HL-60/S4 treated with retinoic acid at 250 ng/mL for 4 days and 3 days (cell line): ENCODE results near the gene CANX.

Experiments
- in situ Hi-C: fragments of 300-500 bp; cut with MboI; formaldehyde crosslinking; loops from 2 replicates; pipeline ENCODE4 v1.7.0; 2022; ENCODE audit warnings: low sequenced_read_pairs

CANX gene

GRCh38 chr5:179773686-179774040 is 74.9 kb downstream of the CANX start:
- in situ Hi-C loops: no loop called here

DNA sequence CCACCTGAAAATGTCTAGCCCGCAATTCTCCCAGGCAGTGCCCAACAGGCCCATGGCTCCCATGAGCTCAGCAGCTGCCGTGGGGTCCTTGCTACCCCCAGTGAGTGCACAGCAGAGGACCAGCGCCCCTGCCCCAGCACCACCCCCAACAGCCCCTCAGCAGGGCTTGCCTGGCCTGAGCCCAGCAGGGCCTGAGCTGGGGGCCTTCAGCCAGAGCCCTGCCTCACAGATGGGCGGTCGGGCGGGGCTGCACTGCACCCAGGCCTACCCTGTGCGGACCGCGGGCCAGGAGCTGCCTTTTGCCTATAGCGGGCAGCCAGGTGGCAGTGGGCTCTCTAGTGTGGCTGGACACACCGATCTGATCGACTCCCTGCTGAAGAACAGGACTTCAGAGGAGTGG is 75.7 kb downstream of the CANX start:
- in situ Hi-C loops: no loop called here

GRCh38 chr5:179776411-179776938 is 77.7 kb downstream of the CANX start:
- in situ Hi-C loops: no loop called here

DNA sequence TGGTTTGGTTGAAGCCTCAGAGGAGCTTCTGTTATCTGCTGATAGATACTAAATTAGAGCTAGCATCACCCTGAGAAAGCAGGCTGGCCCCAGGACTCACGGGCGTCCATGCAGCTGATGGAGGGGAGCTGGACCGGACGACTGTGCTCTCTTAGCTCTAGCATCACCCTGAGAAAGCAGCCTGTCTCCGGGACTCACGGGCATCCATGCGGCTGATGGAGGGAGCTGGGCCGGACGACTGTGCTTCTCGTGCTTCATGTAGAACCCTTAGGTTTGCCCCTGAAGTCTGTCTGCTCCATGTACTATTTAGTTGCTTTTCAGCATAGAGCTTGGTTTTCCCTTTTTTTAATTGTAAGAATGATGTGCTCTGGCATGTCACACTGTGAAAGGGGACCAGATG is 78.7 kb downstream of the CANX start:
- in situ Hi-C loops: no loop called here

DNA sequence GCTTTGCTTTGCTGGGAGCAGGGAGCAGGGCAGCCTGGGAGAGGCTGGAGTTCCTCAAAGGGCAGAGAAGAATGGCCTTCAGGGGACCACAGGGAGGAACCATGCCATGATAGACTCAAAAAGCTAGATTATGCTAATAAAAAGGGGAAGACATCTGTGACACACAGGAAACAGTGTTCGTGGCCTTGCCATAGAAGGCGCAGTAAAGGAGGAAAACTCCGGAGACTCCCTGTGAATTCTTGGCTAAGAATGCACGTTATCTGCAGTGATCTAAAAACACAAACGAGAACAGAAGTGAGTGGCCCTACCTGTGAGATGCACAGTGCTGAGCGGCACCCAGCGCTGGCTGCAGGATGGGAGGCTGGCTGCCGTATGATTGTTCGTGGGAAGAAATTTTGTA is 79.1 kb downstream of the CANX start:
- in situ Hi-C loops: no loop called here

DNA sequence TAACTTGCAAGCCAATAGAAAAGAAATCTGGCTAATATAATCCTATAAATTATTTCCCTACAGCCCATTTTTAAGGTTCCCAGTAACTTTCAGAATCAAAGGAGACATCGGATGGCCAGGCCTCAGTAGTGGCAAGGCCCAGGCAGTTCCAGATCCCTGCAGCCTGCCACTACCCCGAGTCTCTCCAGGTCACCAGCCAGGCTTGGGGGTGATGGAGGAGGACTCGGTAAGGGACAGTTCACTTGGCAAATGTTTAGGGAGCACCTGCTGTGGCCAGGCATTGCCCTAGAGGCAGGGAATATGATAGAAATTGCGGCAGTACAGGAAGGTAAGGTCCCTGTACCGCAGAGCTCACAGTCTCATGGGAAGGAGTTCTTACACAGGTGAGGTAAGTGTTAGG is 79.8 kb downstream of the CANX start:
- in situ Hi-C loops: no loop called here

DNA sequence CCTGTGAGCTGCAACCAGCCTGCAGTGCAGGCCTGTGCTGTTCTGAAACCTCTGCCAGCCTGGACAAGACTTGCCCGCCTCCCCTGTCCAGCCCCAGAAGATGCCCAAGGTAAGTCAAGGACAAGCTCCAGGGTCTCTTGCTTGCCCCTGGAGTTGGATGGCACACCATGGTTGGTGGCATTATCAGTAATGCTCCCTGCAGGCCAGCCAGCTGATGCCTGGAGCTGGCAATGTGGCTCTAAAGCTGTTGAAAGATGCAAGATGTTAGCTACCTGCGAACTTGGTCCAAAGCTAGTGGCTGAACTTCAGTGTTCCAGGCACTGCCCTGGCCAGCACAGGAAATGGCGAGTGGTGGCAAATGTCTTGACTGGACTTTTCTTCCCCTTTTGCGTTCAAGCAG is 81.1 kb downstream of the CANX start:
- in situ Hi-C loops: no loop called here

GRCh38 chr5:179780362-179780761 is 81.6 kb downstream of the CANX start:
- in situ Hi-C loops: no loop called here
